K562 treated with DMSO at 1 percent for 4 hours (cell line): Measurements from ENCODE around the gene OR51L1. TPM values are rescaled to one million over a fixed set of nuclear protein-coding genes. Genes with fewer than 3 reads are reported as not detected.

ENCODE experiments used
- total RNA-seq: library from RNA; unstranded; fragments of 300-600 nt; gene quantifications from 2 replicates; pipeline ENCODE4 v1.2.3, GENCODE V29; 2022; ENCODE audit not compliant: insufficient read depth

OR51L1 gene, protein sequence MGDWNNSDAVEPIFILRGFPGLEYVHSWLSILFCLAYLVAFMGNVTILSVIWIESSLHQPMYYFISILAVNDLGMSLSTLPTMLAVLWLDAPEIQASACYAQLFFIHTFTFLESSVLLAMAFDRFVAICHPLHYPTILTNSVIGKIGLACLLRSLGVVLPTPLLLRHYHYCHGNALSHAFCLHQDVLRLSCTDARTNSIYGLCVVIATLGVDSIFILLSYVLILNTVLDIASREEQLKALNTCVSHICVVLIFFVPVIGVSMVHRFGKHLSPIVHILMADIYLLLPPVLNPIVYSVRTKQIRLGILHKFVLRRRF
- not detected in 2 replicates for total RNA-seq

DNA sequence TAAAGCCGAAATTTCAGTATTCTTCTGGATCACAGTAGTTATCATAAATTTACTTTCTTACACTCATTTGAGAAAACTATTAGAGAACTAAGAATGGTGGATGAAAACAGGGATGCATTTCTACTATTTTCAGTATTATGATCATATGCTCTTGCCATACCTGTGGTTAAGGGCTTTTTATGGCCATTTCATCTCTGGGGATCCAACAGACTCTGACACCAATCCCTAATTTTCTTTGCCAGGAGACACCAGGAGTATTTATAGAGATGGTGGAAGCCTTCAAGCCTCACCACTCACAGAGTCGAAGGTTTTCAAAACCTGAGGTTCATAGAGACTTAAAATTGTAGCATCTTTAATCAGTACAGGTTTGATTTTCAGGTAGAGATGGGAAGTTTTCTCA lies at the start of gene OR51L1:
Gene OR51L1 (plus strand): TSS at position 301 of the 400 bp plus-strand sequence. CDS start 4,132 bp downstream, outside the sequence.

DNA sequence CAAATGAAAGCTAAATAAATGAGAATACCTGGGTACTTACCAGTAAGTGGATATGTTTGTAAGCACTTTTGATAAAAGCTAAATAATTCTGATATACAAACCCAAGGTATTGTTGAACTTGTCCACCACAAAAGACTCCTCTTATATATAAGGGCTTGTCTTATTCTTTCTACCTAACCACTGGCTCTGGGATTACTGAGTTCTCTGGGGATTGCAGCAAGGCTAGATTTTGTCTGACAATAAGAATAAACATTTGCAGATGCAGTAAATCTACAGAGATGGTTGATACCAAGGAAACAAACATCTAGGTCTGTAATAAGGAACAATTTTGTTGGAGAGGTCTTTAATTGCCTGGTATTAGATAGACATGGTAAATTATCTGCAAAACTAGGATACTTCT lies 47.1 kb upstream of the OR51L1 start, which contains the start of gene OR51A4:
Gene OR51A4 (minus strand): TSS at position 101 of the 400 bp plus-strand sequence. CDS start 505 bp downstream, outside the sequence.

DNA sequence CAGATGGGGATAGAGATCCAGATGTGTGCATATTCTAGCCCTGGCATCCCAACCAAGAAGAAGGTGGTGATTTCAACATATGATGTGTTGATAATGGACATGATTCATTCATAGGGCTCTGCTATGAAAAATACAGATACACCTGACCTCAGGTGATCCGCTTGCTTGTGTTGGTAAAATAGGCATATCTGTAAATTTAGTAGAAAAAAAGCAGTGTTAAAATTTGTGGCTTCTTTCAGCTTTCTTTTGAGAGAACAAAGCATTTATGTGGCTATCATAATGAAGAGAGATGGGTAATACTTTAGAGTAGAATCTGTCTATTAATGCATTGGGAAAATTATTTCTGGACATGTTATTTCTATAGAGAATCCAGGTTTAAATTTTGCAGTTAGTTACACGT lies 39.0 kb upstream of the OR51L1 start, which contains the start of gene OR51A2:
Gene OR51A2 (minus strand): TSS at position 101 of the 400 bp plus-strand sequence. CDS start 0 bp downstream, at position 101.

DNA sequence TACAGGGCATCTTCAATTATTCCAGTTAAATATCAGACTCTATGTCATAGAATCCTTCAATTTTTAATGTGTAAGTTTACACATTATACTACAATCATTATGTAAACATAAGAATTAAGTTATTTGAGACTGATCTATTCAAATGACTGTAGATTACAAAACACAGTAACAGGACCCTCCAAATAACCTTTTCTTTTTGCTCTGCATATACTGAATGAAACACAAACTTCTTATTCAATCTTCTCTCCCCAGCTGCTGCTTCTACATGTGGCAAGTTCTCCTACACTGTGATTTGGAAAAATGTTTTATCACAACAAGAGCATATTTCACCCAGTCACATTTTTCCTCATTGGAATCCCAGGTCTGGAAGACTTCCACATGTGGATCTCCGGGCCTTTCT lies 51.6 kb downstream of the OR51L1 start, which contains the start of gene OR52J3:
Gene OR52J3 (plus strand): TSS at position 301 of the 400 bp plus-strand sequence. CDS start 0 bp downstream, at position 301.

Other genes starting within 250 kb of the OR51L1 start
- gene OR51F1, start 224.9 kb upstream of the OR51L1 start, total RNA-seq, result not detected in 2 replicates
- not detected in 2 replicates for gene OR52R1, start 190.5 kb upstream of the OR51L1 start, total RNA-seq
- not detected in 2 replicates for gene OR51F2, start 173.5 kb upstream of the OR51L1 start, total RNA-seq
- not detected in 2 replicates for gene OR51S1, start 145.6 kb upstream of the OR51L1 start, total RNA-seq
- not detected in 2 replicates for gene OR51T1, start 113.0 kb upstream of the OR51L1 start, total RNA-seq
- gene OR51A7, start 91.1 kb upstream of the OR51L1 start, total RNA-seq, result not detected in 2 replicates
- not detected in 2 replicates for gene OR51G2, start 75.5 kb upstream of the OR51L1 start, total RNA-seq
- gene OR51G1, start 70.5 kb upstream of the OR51L1 start, total RNA-seq, result not detected in 2 replicates
- gene OR51A4, start 47.2 kb upstream of the OR51L1 start, total RNA-seq, result not detected in 2 replicates
- not detected in 2 replicates for gene OR51A2, start 39.1 kb upstream of the OR51L1 start, total RNA-seq
- not detected in 2 replicates for gene OR52J3, start 51.7 kb downstream of the OR51L1 start, total RNA-seq
- gene OR52E2, start 64.8 kb downstream of the OR51L1 start, total RNA-seq, result not detected in 2 replicates
- not detected in 2 replicates for gene OR52E1, start 74.7 kb downstream of the OR51L1 start, total RNA-seq
- not detected in 2 replicates for gene OR52A5, start 143.5 kb downstream of the OR51L1 start, total RNA-seq
- not detected in 2 replicates for gene OR52A1, start 159.9 kb downstream of the OR51L1 start, total RNA-seq
- not detected in 2 replicates for gene OR51V1, start 205.8 kb downstream of the OR51L1 start, total RNA-seq
- not detected in 2 replicates for gene HBB, start 232.2 kb downstream of the OR51L1 start, total RNA-seq
- 3.4 TPM in 1 of 2 replicates, not detected in the other for gene HBD, start 239.6 kb downstream of the OR51L1 start, total RNA-seq